Memory B cell (primary cell): ENCODE results near the gene PRCP.

ENCODE experiments used
- ATAC-seq: fragments of 150-1000 bp; cut with Tn5 transposase; 2 replicates; pipeline ENCODE4 v1.10.0; 2021; ENCODE audit warnings: low read depth, mild to moderate bottlenecking, moderate library complexity
- DNase-seq, 2 donors: peaks; one replicate each; pipeline ENCODE4 v3.0.0; 2022; ENCODE audit warnings: low spot score in 2 of 2
- H3K27ac Mint-ChIP-seq: one replicate; pipeline ENCODE4 v1.8.0; 2022; ENCODE audit warnings: mild to moderate bottlenecking, moderate library complexity, mixed read lengths
- H3K27me3 Mint-ChIP-seq: one replicate; pipeline ENCODE4 v1.8.0; 2022; ENCODE audit warnings: mixed read lengths
- H3K36me3 Mint-ChIP-seq: one replicate; pipeline ENCODE4 v1.8.0; 2022; ENCODE audit warnings: mild to moderate bottlenecking, mixed read lengths
- H3K4me1 Mint-ChIP-seq: one replicate; pipeline ENCODE4 v1.8.0; 2022; ENCODE audit warnings: mixed read lengths
- H3K4me3 Mint-ChIP-seq: one replicate; pipeline ENCODE4 v1.8.0; 2022; ENCODE audit warnings: mild to moderate bottlenecking, moderate library complexity, mixed read lengths
- H3K9me3 Mint-ChIP-seq: one replicate; pipeline ENCODE4 v1.8.0; 2022; ENCODE audit warnings: mixed read lengths

The PRCP gene

GRCh38 chr11:82790723-82791484, 109.3 kb downstream of the PRCP start:
- ATAC-seq (no peak), DNase-seq (no peak)
- Mint-ChIP-seq H3K9me3 (no peaks in the 10 kb centered on the region), H3K27me3 (peaks cover 3% of the 10 kb centered on the region), H3K36me3 (no peaks in the 10 kb centered on the region), H3K4me1 (no peaks in the 10 kb centered on the region), H3K27ac (no peak overlapping the region), H3K4me3 (no peak overlapping the region)

GRCh38 chr11:82787981-82788380, 112.2 kb downstream of the PRCP start:
- Mint-ChIP-seq H3K4me3 (no peak overlapping the region), H3K27ac (no peak overlapping the region), H3K4me1 (no peaks in the 10 kb centered on the region), H3K36me3 (no peaks in the 10 kb centered on the region), H3K27me3 (peaks cover 4% of the 10 kb centered on the region), H3K9me3 (peaks cover 3% of the 10 kb centered on the region)
- ATAC-seq (no peak), DNase-seq (no peak)

GRCh38 chr11:82786836-82787235, 113.4 kb downstream of the PRCP start:
- no peak overlapping the region for H3K27ac Mint-ChIP-seq
- peaks cover 8% of the 10 kb centered on the region for H3K9me3 Mint-ChIP-seq
- ATAC-seq (no peak), DNase-seq (no peak)
- H3K4me3 Mint-ChIP-seq: no peak overlapping the region
- H3K36me3 Mint-ChIP-seq: peaks cover 2% of the 10 kb centered on the region
- H3K4me1 Mint-ChIP-seq: no peaks in the 10 kb centered on the region
- H3K27me3 Mint-ChIP-seq: peaks cover 4% of the 10 kb centered on the region

DNA sequence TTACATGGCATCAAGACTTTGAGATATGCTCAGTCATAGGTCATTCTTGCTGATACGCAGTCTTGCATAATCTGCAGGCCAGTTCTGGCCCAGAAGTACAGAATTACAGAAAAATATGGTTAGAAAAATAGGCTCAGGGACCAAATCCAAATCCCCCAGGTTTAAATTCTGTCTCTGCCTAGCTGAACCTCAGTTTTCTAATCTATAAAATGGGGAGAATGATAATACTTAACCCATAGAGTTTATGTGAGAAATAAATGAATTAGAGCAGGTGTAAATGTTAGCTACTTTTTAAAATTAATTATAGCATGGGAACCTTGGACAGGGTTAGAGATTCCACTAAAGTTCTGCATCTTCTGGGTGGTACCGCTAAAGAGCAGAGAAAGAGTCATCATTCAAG, 114.2 kb downstream of the PRCP start:
- H3K4me1 Mint-ChIP-seq: no peaks in the 10 kb centered on the region
- H3K4me3 Mint-ChIP-seq: no peak overlapping the region
- no peak for ATAC-seq

DNA sequence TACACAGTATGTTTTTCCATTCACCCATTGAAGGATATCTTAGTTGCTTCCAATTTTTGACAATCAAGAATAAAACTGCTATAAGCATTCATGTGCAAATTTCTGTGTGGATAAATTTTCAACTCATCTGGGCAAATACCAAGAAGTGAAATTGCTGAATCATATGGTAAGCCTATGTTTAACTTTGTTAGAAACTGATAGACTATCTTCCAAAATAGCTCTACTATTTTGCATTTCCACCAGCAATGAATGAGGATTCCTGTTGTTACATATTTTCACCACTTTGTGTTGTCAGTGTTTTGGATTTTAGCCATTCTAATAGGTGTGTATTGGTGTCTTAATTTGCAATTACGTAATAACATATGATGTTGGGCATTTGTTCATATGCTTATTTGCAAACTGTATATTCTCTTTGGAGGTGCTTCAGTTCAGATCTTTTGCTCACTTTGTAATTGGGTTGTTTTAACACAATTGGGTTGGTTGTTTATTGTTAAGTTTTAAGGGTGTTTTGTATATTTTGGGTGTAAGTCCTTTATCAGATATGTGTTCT, 117.3 kb downstream of the PRCP start:
- no peaks in the 10 kb centered on the region for H3K4me1 Mint-ChIP-seq
- no peak overlapping the region for H3K4me3 Mint-ChIP-seq
- no peak for DNase-seq
- peaks cover 4% of the 10 kb centered on the region for H3K36me3 Mint-ChIP-seq
- peaks cover 10% of the 10 kb centered on the region for H3K27me3 Mint-ChIP-seq
- ATAC-seq: no peak
- H3K9me3 Mint-ChIP-seq: peaks cover 17% of the 10 kb centered on the region
- H3K27ac Mint-ChIP-seq: no peak overlapping the region

More for the DNA sequence above, 114.2 kb downstream of the PRCP start:
- Mint-ChIP-seq H3K27ac (no peak overlapping the region), H3K27me3 (peaks cover 9% of the 10 kb centered on the region), H3K36me3 (peaks cover 4% of the 10 kb centered on the region), H3K9me3 (peaks cover 14% of the 10 kb centered on the region)
- no peak for DNase-seq

- no peak for DNase-seq
- peaks cover 12% of the 10 kb centered on the region for H3K27me3 Mint-ChIP-seq
- no peak overlapping the region for H3K4me3 Mint-ChIP-seq
- ATAC-seq: no peak
- peaks cover 2% of the 10 kb centered on the region for H3K4me1 Mint-ChIP-seq
- H3K27ac Mint-ChIP-seq: no peak overlapping the region
- peaks cover 10% of the 10 kb centered on the region for H3K36me3 Mint-ChIP-seq
- peaks cover 25% of the 10 kb centered on the region for H3K9me3 Mint-ChIP-seq
These were observed 121.5 kb downstream of the PRCP start for GRCh38 chr11:82778776-82779175.

DNA sequence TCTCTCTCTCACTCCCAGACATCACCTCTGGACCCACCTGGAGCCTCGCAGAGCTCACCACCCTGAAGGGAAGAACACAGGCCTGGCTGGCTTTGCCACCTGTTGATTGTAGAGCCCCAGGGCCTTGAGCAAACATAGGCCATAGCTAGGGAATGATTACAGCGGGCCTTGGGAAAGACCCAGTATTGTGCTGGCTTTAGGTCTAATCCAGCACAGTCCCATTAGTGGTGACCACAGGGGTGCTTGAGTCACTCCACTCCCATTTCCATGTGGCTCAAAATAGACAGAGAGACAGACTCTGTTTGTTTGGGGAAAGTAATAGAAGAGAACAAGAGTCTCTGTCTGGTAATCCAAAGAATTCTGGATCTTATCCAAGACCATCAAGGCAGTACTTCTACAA, 123.9 kb downstream of the PRCP start:
- no peak overlapping the region for H3K27ac Mint-ChIP-seq
- peaks cover 10% of the 10 kb centered on the region for H3K36me3 Mint-ChIP-seq
- no peak overlapping the region for H3K4me3 Mint-ChIP-seq
- peaks cover 2% of the 10 kb centered on the region for H3K4me1 Mint-ChIP-seq
- DNase-seq: no peak
- peaks cover 14% of the 10 kb centered on the region for H3K27me3 Mint-ChIP-seq
- H3K9me3 Mint-ChIP-seq: peaks cover 17% of the 10 kb centered on the region
- ATAC-seq: no peak

DNA sequence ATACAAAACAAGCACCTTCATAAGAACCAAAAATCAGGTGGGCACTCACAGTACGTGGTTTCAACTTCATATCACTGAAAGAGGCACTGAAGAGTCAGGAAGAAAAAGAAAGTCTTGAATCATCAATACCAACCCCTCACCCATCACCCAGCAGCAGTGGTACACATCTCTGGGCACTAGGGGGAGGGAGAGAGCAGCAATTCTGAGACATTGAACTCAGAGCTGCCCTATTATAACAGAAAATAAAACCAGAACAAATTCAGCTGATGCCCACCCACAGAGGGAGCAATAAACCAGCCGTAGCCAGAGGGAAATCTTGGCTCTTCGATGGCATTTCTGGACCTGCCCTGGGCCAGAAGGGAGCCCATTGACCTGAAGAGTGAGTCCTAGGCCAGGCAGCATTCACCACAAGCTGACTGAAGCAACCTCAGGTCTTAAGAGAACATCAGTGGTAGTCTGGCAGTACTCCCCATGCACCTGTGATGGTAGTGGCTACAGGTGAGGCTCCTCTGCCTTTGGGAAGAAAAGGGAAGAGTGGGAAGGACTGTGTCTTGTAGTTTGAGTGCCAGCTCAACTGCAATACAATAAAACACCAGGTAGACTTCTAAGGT, 124.4 kb downstream of the PRCP start:
- H3K4me3 Mint-ChIP-seq: no peak overlapping the region
- H3K9me3 Mint-ChIP-seq: peaks cover 13% of the 10 kb centered on the region
- H3K27me3 Mint-ChIP-seq: peaks cover 11% of the 10 kb centered on the region
- peaks cover 2% of the 10 kb centered on the region for H3K4me1 Mint-ChIP-seq
- ATAC-seq: peak; percentile 50
- DNase-seq: peak in 1 of 2 donors; percentile 1
- H3K27ac Mint-ChIP-seq: no peak overlapping the region
- peaks cover 8% of the 10 kb centered on the region for H3K36me3 Mint-ChIP-seq

GRCh38 chr11:82775218-82775617, 125.0 kb downstream of the PRCP start:
- H3K4me3 Mint-ChIP-seq: no peak overlapping the region
- no peak overlapping the region for H3K27ac Mint-ChIP-seq
- ATAC-seq: no peak
- H3K9me3 Mint-ChIP-seq: peaks cover 13% of the 10 kb centered on the region
- DNase-seq: no peak
- peaks cover 11% of the 10 kb centered on the region for H3K27me3 Mint-ChIP-seq
- H3K4me1 Mint-ChIP-seq: peaks cover 2% of the 10 kb centered on the region
- H3K36me3 Mint-ChIP-seq: peaks cover 8% of the 10 kb centered on the region
